AG10803 (cell line): ENCODE data around the gene CSRP1.

Source experiments
- DNase-seq: peaks from one replicate; pipeline ENCODE4 v3.0.0; 2010; ENCODE audit warnings: low read depth
- H3K4me3 ChIP-seq: 2 replicates; pipeline ENCODE4 v1.5.1; 2011; ENCODE audit warnings: mild to moderate bottlenecking, low read length, control low read depth
- TF ChIP-seq, protein P1 (sequence below): conservative IDR thresholded peaks from 2 replicates; pipeline ENCODE4 v1.5.1; 2011; ENCODE audit warnings: mild to moderate bottlenecking, low read length, control low read depth, inconsistent platforms

Gene CSRP1

DNA sequence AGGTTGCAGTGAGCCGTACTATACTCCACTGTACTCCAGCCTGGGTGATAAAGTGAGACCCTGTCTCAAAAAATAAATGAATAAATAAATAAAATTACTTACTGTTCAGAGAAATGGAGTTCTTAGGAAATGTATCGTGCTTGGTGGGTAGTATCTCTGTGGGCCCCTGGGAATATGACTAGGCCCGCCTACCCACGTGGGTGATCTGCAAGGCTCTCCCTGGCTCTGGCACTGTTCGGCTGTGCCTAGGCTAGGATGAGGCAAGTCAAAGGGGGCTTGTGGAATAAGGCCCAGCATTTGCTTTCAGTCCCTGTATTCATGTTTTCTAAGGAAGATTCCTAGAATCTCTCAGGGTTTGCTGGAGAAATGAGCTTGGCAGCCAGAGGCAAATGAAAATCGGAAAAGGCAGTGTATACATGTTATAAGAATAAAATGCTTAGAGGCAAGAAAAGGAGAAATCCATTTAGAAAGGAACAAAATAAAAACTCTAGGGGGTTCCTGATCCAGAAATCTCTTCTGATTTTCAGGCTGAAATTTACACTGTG is 4.5 kb upstream of the CSRP1 start:
- H3K4me3 ChIP-seq: no peak overlapping the region
- no peak for DNase-seq
- TF ChIP-seq, protein P1, sequence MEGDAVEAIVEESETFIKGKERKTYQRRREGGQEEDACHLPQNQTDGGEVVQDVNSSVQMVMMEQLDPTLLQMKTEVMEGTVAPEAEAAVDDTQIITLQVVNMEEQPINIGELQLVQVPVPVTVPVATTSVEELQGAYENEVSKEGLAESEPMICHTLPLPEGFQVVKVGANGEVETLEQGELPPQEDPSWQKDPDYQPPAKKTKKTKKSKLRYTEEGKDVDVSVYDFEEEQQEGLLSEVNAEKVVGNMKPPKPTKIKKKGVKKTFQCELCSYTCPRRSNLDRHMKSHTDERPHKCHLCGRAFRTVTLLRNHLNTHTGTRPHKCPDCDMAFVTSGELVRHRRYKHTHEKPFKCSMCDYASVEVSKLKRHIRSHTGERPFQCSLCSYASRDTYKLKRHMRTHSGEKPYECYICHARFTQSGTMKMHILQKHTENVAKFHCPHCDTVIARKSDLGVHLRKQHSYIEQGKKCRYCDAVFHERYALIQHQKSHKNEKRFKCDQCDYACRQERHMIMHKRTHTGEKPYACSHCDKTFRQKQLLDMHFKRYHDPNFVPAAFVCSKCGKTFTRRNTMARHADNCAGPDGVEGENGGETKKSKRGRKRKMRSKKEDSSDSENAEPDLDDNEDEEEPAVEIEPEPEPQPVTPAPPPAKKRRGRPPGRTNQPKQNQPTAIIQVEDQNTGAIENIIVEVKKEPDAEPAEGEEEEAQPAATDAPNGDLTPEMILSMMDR: no peak

DNA sequence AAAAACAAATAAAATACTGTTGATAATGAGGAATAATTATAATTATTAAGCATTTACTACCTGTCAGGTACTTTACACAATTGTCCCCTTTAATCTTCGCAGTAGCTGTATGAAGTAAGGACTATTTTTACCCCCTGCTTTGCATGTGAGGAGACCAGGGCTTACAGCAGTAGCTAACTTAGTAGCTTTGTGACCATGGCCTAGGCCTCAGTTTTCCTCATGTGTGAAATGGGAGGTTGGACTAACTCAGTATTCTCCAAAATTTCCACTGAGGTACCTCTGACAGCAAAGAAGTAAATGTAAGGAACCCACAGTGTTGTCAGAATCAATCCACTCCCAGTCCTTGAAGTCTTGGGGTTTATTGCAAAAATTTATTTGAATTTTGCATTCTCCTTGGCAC is 3.8 kb upstream of the CSRP1 start:
- DNase-seq: no peak
- no peak overlapping the region for H3K4me3 ChIP-seq
- TF ChIP-seq, protein P1: no peak

DNA sequence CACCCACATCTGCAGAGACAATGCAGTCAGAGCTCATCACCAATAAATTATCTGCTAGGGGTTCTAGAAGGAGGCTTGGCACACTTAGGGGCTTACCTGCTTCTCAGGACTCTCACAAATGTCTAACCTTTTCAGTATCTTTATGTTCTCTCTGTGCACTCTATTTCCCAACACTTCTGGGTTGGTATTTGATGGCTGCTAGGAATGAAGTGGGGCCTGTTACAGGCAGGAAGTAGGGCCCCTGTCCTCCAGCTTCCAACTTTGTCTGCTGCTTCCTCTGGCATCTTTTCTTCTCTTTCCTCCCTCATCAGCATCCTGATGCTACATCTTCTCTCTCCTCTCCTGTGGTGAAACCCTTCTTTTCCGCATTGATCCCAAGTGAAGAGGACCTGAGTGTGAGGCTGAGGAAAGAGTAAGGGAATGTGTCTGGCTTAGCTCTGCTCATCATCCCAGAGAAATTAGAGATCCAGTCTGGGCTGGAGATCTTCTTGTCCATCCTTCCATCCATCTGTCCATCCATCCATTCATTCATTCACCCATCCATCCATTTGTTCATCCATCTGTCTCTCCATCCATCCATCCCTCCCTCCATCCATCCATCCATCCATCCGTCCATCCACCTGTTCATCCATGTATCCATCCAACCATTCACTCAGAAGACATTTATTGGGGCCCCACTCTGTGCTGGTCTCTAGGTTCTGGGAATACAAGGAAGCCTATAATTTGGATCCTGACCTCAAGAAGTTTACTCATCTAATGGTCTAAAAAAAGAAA is 2.9 kb upstream of the CSRP1 start:
- no peak for DNase-seq
- no peak overlapping the region for H3K4me3 ChIP-seq
- TF ChIP-seq, protein P1: no peak

GRCh38 chr1:201508809-201509208 is 1.9 kb upstream of the CSRP1 start:
- TF ChIP-seq, protein P1: no peak
- no peak overlapping the region for H3K4me3 ChIP-seq
- peak; percentile 65 for DNase-seq

- no peak for DNase-seq
- peak overlapping the region; percentile 81 for H3K4me3 ChIP-seq
- TF ChIP-seq, protein P1: no peak
Observed at GRCh38 chr1:201507360-201507675, 395 bp upstream of the CSRP1 start.

DNA sequence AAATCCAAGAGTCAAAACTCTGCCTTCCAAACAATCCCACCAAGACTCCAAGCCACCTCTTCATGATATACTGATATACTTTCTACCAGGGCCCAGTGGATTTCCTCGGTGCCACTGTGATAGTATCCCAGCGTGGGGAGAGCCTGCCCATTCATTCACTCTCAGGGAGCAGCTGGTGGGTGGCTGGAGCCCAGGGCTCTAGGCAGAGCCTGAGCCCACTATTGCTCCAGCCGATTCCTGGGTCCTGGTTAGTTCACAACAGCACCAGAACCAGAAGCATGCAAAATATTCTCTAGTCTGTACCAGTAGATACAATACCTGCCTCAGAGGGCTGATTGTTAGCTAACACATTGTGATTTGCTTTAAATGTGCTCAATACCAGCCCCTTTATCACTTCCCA is 831 bp downstream of the CSRP1 start:
- no peak for DNase-seq
- H3K4me3 ChIP-seq: peak overlapping the region; percentile 81
- TF ChIP-seq, protein P1: no peak

GRCh38 chr1:201505503-201505890 is 1.4 kb downstream of the CSRP1 start:
- TF ChIP-seq, protein P1: peak; percentile 17; the same call in 1 of the 2 replicates
- peak overlapping the region; percentile 81 for H3K4me3 ChIP-seq
- DNase-seq: peak; percentile 70
